ENCODE results near the gene CT45A8. TPM values are rescaled to one million over a fixed set of nuclear protein-coding genes. Genes with fewer than 3 reads are reported as not detected.
"Not testable (repeated sequence)": the region's sequence is repeated elsewhere in the genome, so short reads cannot be mapped to it uniquely, and the experiment has no call there.

CT45A8 gene, protein sequence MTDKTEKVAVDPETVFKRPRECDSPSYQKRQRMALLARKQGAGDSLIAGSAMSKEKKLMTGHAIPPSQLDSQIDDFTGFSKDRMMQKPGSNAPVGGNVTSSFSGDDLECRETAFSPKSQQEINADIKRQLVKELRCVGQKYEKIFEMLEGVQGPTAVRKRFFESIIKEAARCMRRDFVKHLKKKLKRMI
- total RNA-seq, result not detected

- DNase-seq (ENCODE audit: low read depth in 2 of 3, low spot score in 2 of 3), result not testable (repeated sequence)
These were observed at the start of gene CT45A8 for GRCh38 chrX:135854438-135854837. TSS of gene CT45A8 (minus strand) at chrX:135854538. CDS start at chrX:135850783, 3,755 bp downstream.

DNA sequence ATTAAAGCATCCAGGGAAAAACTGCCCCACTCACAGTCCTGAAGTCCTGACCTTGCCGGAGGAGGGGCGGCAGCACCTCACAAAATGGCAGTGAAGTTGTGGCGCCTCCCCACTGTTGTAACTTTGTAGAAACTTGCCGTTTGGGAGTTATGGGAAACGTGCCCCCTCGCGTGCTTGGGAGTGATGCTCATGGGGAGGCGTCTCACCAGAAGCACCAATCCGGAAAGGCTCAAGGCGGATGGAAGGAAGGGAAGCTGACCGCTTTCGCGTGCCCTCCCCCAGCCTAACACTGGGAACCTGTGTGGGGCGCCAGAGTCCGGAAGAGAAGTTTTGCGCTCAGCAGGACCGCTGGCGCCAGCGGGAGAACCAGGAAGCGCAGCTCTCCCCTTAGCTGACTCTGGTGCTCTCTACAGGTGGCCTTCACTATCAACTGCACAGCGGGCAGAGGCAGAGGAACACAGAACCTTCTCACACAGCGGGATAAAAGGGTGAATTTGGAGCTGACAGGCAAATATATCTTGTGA is 39.0 kb upstream of the CT45A8 start, which contains the start of the genes CT45A10 and SAGE1:
Gene CT45A10 (minus strand): TSS at position 151 of the 524 bp plus-strand sequence. CDS start 8,100 bp downstream, outside the sequence.
Gene SAGE1 (plus strand): TSS at position 423 of the 524 bp plus-strand sequence. CDS start 2,527 bp downstream, outside the sequence.
- DNase-seq (ENCODE audit: low read depth in 2 of 3, low spot score in 2 of 3), result no peak

- DNase-seq (ENCODE audit: low read depth in 2 of 3, low spot score in 2 of 3), result no peak
These were observed 38.4 kb upstream of the CT45A8 start for GRCh38 chrX:135892781-135893180.

DNA sequence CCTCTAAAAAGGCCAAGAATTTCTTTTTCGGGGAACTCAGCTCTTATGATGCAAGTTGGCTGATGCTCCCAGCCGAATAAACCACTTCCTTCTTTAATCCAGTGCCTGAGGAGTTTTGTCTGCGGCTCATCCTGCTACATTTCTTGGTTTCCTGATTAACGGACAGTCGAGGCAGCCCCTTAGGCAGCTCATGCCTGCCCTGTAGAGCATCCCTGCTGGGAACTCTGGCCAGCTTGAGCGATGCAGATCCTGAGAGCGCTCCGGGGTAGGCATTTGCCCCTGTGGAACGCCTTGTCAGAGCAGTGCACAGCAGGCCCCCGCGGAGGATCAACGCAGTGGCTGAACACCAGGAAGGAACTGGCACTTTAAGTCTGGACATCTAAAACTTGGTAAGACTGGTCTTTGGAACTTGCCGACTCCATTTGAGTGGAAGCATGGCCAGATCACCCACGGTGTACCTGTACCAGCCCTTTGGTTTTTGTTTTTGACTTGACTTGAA is 35.8 kb upstream of the CT45A8 start:
- DNase-seq (ENCODE audit: low read depth in 2 of 3, low spot score in 2 of 3), result peak in 1 of 3 donors; percentile 8

- peak in 2 of 3 donors; percentile 20 to 40 for DNase-seq (ENCODE audit: low read depth in 2 of 3, low spot score in 2 of 3)
These were observed 34.6 kb upstream of the CT45A8 start for GRCh38 chrX:135888976-135889375.

DNA sequence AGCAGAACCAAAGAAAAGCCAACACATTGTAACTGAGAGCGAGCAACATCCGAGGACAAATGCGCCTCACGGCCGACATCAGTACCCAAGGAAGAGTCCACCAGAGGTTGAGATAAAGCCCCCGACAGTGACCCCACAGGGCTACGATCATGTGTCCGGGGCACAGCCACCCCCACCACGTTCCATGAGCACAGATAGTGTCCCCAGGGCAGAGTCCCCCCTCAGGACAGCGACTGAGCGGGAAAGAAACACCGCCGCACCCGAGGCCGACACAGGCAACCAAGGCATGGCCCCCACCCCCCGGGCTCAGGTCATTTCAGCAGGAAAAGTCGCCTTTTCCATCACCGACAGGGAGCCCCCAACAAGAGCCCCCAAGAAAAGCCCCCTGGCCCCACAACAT is 33.9 kb upstream of the CT45A8 start:
- not testable (repeated sequence) for DNase-seq (ENCODE audit: low read depth in 2 of 3, low spot score in 2 of 3)

GRCh38 chrX:135882741-135883140 is 28.4 kb upstream of the CT45A8 start:
- peak in 1 of 3 donors; percentile 47 for DNase-seq (ENCODE audit: low read depth in 2 of 3, low spot score in 2 of 3)

- not testable (repeated sequence) for DNase-seq (ENCODE audit: low read depth in 2 of 3, low spot score in 2 of 3)
These were observed 17.4 kb upstream of the CT45A8 start, which contains the start of gene CT45A9 for GRCh38 chrX:135871712-135872111. TSS of gene CT45A9 (minus strand) at chrX:135871812. CDS start at chrX:135868061, 3,751 bp downstream.

- not testable (repeated sequence) for DNase-seq (ENCODE audit: low read depth in 2 of 3, low spot score in 2 of 3)
These were observed 17.2 kb downstream of the CT45A8 start, which contains the start of gene CT45A7 for GRCh38 chrX:135837180-135837579. TSS of gene CT45A7 (minus strand) at chrX:135837280. CDS start at chrX:135833533, 3,747 bp downstream.

DNA sequence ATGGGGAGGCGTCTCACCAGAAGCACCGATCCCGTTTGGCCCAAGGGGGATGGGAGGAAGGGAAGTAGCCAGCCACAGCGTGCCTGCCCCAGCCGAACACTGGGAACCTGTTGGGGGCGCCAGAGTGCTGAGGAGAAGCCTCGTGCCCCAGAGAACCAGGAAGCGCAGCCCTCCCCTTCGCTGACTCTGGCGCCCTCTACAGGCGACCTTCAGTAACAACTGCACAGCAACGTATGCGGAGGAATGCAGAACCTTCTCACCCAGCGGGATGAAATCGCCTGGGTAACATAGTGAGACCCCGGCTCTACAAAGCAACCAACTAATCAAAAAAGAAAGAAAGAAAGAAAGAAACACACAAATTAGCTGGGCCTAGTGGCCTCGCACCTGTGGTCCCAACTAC is 34.4 kb downstream of the CT45A8 start, which contains the start of gene CT45A2:
Gene CT45A2 (minus strand): TSS at position 101 of the 400 bp plus-strand sequence. CDS start 3,747 bp downstream, outside the sequence.
- DNase-seq (ENCODE audit: low read depth in 2 of 3, low spot score in 2 of 3), result not testable (repeated sequence)

DNA sequence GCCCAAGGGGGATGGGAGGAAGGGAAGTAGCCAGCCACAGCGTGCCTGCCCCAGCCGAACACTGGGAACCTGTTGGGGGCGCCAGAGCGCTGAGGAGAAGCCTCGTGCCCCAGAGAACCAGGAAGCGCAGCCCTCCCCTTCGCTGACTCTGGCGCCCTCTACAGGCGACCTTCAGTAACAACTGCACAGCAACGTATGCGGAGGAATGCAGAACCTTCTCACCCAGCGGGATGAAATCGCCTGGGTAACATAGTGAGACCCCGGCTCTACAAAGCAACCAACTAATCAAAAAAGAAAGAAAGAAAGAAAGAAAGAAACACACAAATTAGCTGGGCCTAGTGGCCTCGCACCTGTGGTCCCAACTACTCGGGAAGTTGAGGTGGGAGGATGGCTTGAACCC is 51.7 kb downstream of the CT45A8 start, which contains the start of gene CT45A6:
Gene CT45A6 (minus strand): TSS at position 101 of the 400 bp plus-strand sequence. CDS start 3,794 bp downstream, outside the sequence.
- not testable (repeated sequence) for DNase-seq (ENCODE audit: low read depth in 2 of 3, low spot score in 2 of 3)

Other genes starting within 250 kb of the CT45A8 start
- not detected for gene CT45A1, start 140.9 kb downstream of the CT45A8 start, total RNA-seq
- gene CT45A3, start 86.3 kb downstream of the CT45A8 start, total RNA-seq, result not detected
- not detected for gene CT45A5, start 69.0 kb downstream of the CT45A8 start, total RNA-seq
- gene CT45A6, start 51.8 kb downstream of the CT45A8 start, total RNA-seq, result not detected
- not detected for gene CT45A2, start 34.5 kb downstream of the CT45A8 start, total RNA-seq
- not detected for gene CT45A7, start 17.3 kb downstream of the CT45A8 start, total RNA-seq
- not detected for gene CT45A9, start 17.3 kb upstream of the CT45A8 start, total RNA-seq
- gene CT45A10, start 38.9 kb upstream of the CT45A8 start, total RNA-seq, result not detected
- 0.81 TPM for gene SAGE1, start 39.2 kb upstream of the CT45A8 start, total RNA-seq
- gene MMGT1, start 119.5 kb upstream of the CT45A8 start, total RNA-seq, result 10.8 TPM
- 12.1 TPM for gene SLC9A6, start 130.9 kb upstream of the CT45A8 start, total RNA-seq

Data from hematopoietic multipotent progenitor cell (in vitro differentiated cells).